HS-5 (cell line): Measurements from ENCODE around the gene ZNF3.
"Not testable (repeated sequence)": the region's sequence is repeated elsewhere in the genome, so short reads cannot be mapped to it uniquely, and the experiment has no call there.

Experiments
- DNase-seq: peaks from one replicate; pipeline ENCODE4 v3.0.0-alpha.2; 2012; ENCODE audit warnings: low read depth

Gene ZNF3

DNA sequence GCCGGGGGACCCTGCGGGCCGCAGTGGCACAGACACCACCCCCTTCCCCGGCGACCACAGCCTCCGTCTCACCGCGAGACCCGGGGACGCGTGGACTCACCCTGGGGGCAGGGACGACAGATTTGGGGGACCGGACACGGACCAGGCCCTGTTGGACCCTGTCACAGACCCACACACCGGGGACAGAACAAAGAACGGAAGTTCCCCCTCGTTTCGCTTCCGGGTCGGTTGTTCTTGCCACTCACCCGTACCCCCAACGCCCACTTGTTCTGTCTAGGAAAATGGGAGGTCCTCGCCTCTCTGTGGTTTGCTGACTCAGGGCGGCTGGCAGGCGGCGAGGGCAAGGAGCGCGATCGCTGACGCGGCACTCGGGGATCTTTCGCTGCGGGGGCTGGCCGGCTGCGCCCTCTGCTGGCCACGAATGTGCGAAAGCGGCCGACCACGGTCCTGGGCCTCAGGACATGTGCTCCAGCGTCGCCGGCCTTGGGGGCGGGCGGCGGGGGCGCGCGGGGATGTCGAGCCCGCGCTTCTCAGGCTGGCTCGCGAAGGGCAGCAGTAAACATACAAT is at the start of gene ZNF3:
Gene ZNF3 (minus strand): TSS at position 189 of the 568 bp plus-strand sequence. CDS start 4,366 bp downstream, outside the sequence.
- DNase-seq = peak; percentile 85

- no peak for DNase-seq
Observed at GRCh38 chr7:100130608-100131453, 49.3 kb upstream of the ZNF3 start.

DNA sequence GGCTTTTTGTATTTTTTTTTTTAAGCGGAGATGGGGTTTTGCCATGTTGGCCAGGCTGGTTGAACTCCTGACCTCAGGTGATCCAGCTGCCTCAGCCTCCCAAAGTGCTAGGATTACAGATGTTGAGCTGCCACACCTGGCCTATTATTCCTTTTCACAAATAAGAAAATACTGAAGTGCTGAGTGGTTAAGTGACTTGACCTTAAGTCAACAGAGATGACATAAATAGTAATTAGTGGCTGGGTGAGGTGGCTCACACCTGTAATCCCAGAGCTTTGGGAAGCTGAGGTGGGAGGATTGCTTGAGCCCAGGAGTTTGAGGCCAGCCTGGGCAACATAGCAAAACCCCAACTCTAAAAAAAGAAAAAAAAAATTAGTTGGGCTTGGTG is 48.7 kb upstream of the ZNF3 start:
- DNase-seq = not testable (repeated sequence)

DNA sequence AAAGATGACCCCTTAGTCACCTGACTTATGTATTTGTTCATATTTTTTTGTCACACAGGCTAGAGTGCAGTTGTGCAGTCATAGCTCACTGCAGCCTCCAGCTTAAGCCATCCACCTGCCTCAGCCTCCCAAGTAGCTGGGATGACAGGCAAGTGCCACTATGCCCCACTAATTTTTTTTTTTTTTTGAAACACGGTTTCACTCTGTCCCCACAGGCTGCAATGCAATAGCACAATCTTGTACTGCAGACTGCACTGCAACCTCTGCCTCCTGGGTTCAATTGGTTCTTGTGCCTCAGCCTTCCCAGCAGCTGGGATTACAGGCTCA is 47.1 kb upstream of the ZNF3 start:
- DNase-seq = no peak

GRCh38 chr7:100127866-100128636 is 46.5 kb upstream of the ZNF3 start:
- no peak for DNase-seq

- DNase-seq = no peak
Observed at GRCh38 chr7:100126931-100127865, 45.7 kb upstream of the ZNF3 start, which contains the start of gene MBLAC1. TSS of gene MBLAC1 (plus strand) at chr7:100126967. CDS start at chr7:100127396, 429 bp downstream.

- DNase-seq = no peak
Observed at GRCh38 chr7:100126239-100126930, 44.9 kb upstream of the ZNF3 start.

GRCh38 chr7:100124301-100125230 is 43.0 kb upstream of the ZNF3 start:
- DNase-seq = no peak

- no peak for DNase-seq
Observed at GRCh38 chr7:100122568-100122967, 41.0 kb upstream of the ZNF3 start.

GRCh38 chr7:100122067-100122466 is 40.5 kb upstream of the ZNF3 start:
- DNase-seq = no peak

GRCh38 chr7:100120733-100121036 is 39.2 kb upstream of the ZNF3 start:
- DNase-seq = no peak

- no peak for DNase-seq
Observed at GRCh38 chr7:100119970-100120732, 38.6 kb upstream of the ZNF3 start.

DNA sequence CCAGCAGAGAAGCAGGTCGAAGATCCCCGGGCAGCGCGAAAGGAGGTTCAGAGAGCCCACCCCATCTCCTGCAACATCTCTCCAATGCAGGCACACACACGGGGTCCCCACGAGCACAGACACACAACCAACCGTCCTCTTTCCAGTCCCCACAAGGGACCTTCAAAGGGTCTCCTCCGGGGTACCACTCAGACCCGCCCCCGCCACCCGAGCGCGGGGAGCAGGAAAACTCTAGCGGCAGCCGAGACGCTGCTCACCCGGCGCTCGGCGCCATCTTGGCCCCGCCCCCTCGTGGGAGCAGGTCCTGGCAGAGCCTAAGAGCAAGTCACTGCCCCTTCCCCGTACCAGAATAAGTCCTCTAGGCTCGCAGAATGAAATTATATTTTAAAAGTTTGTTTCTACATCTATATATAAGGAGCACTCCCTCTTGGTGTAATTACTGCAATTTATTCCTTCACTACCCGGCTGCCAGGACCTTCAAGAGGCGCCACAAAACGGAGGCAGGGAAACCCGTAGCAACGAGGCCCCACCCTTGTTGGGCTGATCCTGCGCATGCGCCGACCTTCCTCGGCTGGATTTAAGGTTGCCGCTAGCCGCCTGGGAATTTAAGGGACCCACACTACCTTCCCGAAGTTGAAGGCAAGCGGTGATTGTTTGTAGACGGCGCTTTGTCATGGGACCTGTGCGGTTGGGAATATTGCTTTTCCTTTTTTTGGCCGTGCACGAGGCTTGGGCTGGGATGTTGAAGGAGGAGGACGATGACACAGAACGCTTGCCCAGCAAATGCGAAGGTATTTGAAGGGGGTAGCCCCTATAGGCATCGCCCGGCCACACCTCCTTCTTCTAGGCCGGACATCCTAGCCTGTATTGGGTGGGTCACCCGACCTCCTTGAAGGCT is 37.8 kb upstream of the ZNF3 start, which contains the start of the genes CNPY4 and TAF6:
Gene CNPY4 (plus strand): TSS at position 563 of the 898 bp plus-strand sequence. CDS start 111 bp downstream, at position 674.
Gene TAF6 (minus strand): TSS at position 287 of the 898 bp plus-strand sequence. CDS start 5,149 bp downstream, outside the sequence.
- peak; percentile 86 for DNase-seq

- DNase-seq = no peak
Observed at GRCh38 chr7:100118388-100119071, 37.0 kb upstream of the ZNF3 start.

DNA sequence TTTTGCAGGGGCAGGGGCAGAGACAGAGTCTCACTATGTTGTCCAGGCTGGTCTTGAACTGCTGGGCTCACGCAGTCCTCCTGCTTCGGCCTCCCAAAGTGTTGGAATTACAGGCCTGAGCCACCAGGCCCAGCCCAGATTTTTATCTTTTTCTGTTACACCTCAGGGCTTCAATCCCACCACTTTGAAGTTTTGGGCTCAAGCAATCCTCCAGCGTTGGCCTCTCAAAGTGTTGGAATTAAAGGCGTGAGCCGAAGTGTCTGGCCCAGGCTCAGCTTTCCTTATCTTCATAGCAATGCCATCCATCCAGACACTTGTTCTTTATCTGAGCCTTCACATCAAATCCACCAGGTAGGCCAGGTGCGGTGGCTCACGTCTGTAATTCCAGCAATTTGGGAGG is 33.5 kb upstream of the ZNF3 start:
- DNase-seq = no peak

GRCh38 chr7:100111914-100112313 is 30.4 kb upstream of the ZNF3 start:
- no peak for DNase-seq

DNA sequence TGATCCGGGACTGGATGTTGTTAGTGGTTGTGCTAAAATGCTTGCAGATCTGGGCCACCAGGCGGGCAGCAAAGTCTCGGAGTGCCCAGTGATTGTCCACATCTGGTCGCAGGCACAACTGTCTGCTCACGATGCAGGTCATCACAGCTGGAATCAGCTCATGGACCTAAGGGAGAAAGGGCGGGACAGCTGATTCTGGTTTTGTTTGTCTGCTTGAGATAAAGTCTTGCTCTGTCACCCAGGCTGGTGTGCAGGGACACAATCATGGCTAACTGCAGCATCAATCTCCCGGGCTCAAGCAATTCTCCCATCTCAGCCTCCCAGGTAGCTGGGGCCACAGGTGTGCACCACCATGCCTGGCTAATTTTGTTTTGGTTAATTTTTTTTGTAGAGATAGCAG is 29.6 kb upstream of the ZNF3 start:
- no peak for DNase-seq
